PC-9 (cell line): ENCODE measurements around the gene NAALADL1.

ENCODE experiments used
- EZH2 ChIP-seq: fragments of 200-600 bp; sonication (generic); IDR thresholded peaks from 2 replicates; pipeline ENCODE4 v1.8.0; 2017; ENCODE audit warnings: antibody characterized with exemption, low read depth
- TF ChIP-seq, protein P1 (sequence below): fragments of 200-600 bp; sonication (generic); conservative IDR thresholded peaks from 2 replicates; pipeline ENCODE4 v1.6.1; 2017; ENCODE audit warnings: mixed run types, antibody characterized with exemption, mild to moderate bottlenecking, moderate library complexity

DNA sequence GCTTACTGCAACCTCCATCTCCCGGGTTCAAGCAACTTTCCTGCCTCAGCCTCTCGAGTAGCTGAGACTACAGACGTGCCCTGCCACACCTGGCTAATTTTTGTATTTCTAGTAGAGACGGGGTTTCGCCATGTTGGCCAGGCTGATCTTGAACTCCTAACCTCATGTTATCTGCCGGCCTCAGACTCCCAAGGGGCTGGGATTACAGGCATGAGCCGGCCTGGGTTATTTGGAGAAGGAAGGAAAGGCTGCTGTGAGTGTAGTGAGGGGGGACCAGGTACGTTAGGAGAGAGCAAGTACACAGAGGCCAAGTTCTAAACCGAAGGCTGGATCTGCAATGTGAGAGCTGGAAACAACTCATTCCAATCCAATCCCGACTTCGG lies 62.0 kb downstream of the NAALADL1 start:
- TF ChIP-seq, protein P1, sequence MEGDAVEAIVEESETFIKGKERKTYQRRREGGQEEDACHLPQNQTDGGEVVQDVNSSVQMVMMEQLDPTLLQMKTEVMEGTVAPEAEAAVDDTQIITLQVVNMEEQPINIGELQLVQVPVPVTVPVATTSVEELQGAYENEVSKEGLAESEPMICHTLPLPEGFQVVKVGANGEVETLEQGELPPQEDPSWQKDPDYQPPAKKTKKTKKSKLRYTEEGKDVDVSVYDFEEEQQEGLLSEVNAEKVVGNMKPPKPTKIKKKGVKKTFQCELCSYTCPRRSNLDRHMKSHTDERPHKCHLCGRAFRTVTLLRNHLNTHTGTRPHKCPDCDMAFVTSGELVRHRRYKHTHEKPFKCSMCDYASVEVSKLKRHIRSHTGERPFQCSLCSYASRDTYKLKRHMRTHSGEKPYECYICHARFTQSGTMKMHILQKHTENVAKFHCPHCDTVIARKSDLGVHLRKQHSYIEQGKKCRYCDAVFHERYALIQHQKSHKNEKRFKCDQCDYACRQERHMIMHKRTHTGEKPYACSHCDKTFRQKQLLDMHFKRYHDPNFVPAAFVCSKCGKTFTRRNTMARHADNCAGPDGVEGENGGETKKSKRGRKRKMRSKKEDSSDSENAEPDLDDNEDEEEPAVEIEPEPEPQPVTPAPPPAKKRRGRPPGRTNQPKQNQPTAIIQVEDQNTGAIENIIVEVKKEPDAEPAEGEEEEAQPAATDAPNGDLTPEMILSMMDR = no peak
- no peak for TF ChIP-seq EZH2
